Liver (tissue), 9 donors: ENCODE measurements around the gene PITX2. TPM values are rescaled to one million over a fixed set of nuclear protein-coding genes. Genes with fewer than 3 reads are reported as not detected.

Experiments
- DNase-seq: peaks from one replicate; pipeline ENCODE4 v3.0.0-alpha.2; 2017; ENCODE audit warnings: low spot score
- H3K27ac ChIP-seq, 2 donors: one replicate each; pipeline ENCODE4 v1.7.0; 2013; ENCODE audit warnings: inconsistent platforms in 2 of 2, low read length in 2 of 2, control low read depth in 1 of 2, low read depth in 1 of 2, mild to moderate bottlenecking in 1 of 2
- H3K27me3 ChIP-seq, 4 donors: one replicate each; pipeline versions ENCODE4 v1.6.1 to v1.7.0; 2013; ENCODE audit warnings: low read length in 3 of 4, inconsistent platforms in 1 of 4, mild to moderate bottlenecking in 1 of 4, moderate library complexity in 1 of 4; ENCODE audit not compliant: control insufficient read depth in 4 of 4, insufficient read depth in 4 of 4
- H3K36me3 ChIP-seq, 4 donors: one replicate each; pipeline versions ENCODE4 v1.6.1 to v1.7.0; 2013; ENCODE audit warnings: low read length in 3 of 4, mild to moderate bottlenecking in 3 of 4, low read depth in 1 of 4, moderate library complexity in 1 of 4; ENCODE audit not compliant: control insufficient read depth in 4 of 4, insufficient read depth in 3 of 4
- H3K4me1 ChIP-seq, 4 donors: one replicate each; pipeline versions ENCODE4 v1.6.1 to v1.7.0; 2013; ENCODE audit warnings: low read length in 3 of 4, mild to moderate bottlenecking in 3 of 4, moderate library complexity in 1 of 4; ENCODE audit not compliant: control insufficient read depth in 4 of 4, insufficient read depth in 4 of 4
- H3K4me3 ChIP-seq, 3 donors: one replicate each; pipeline versions ENCODE4 v1.6.1 to v1.7.0; 2013; ENCODE audit warnings: low read length in 3 of 3, control low read depth in 1 of 3, low read depth in 1 of 3, mild to moderate bottlenecking in 1 of 3
- H3K9ac ChIP-seq, 2 donors: one replicate each; pipeline ENCODE4 v1.7.0; 2013; ENCODE audit warnings: low read length in 2 of 2, mild to moderate bottlenecking in 2 of 2, moderate library complexity in 2 of 2, control low read depth in 1 of 2, low read depth in 1 of 2
- H3K9me3 ChIP-seq, 4 donors: one replicate each; pipeline versions ENCODE4 v1.6.1 to v1.7.0; 2013; ENCODE audit warnings: low read length in 3 of 4; ENCODE audit not compliant: control insufficient read depth in 4 of 4
- ATF3 ChIP-seq: IDR thresholded peaks from 2 replicates; pipeline ENCODE4 v1.6.1; 2016; ENCODE audit warnings: antibody characterized with exemption
- EGR1 ChIP-seq, 2 donors: IDR thresholded peaks; 2 replicates each; pipeline ENCODE4 v1.6.1; 2016 to 2018; ENCODE audit warnings: antibody characterized with exemption in 2 of 2, low read depth in 2 of 2
- FOXA1 ChIP-seq: IDR thresholded peaks from 2 replicates; pipeline ENCODE4 v1.6.1; 2016; ENCODE audit warnings: antibody characterized with exemption
- FOXA2 ChIP-seq: IDR thresholded peaks from 2 replicates; pipeline ENCODE4 v1.6.1; 2016; ENCODE audit warnings: antibody characterized with exemption
- GABPA ChIP-seq, 2 donors: IDR thresholded peaks in 1 of 2; conservative IDR thresholded peaks in 1 of 2; 2 replicates each; pipeline ENCODE4 v1.6.1; 2016; ENCODE audit warnings: antibody characterized with exemption in 2 of 2, mild to moderate bottlenecking in 1 of 2, moderate library complexity in 1 of 2
- HNF4A ChIP-seq, 2 donors: conservative IDR thresholded peaks; 2 replicates each; pipeline ENCODE4 v1.6.1; 2016; ENCODE audit warnings: antibody characterized with exemption in 2 of 2, mild to moderate bottlenecking in 2 of 2
- HNF4G ChIP-seq: IDR thresholded peaks from 2 replicates; pipeline ENCODE4 v1.6.1; 2016; ENCODE audit warnings: antibody characterized with exemption
- JUND ChIP-seq, 2 donors: IDR thresholded peaks; 2 replicates each; pipeline ENCODE4 v1.6.1; 2016; ENCODE audit warnings: antibody characterized with exemption in 2 of 2
- MAX ChIP-seq: IDR thresholded peaks from 2 replicates; pipeline ENCODE4 v1.6.1; 2016; ENCODE audit warnings: antibody characterized with exemption
- RAD21 ChIP-seq, 2 donors: IDR thresholded peaks; 2 replicates each; pipeline ENCODE4 v1.6.1; 2016; ENCODE audit warnings: antibody characterized with exemption in 2 of 2, mild to moderate bottlenecking in 2 of 2
- RXRA ChIP-seq, 2 donors: IDR thresholded peaks; 2 replicates each; pipeline ENCODE4 v1.6.1; 2017 to 2018; ENCODE audit warnings: antibody characterized with exemption in 2 of 2, mild to moderate bottlenecking in 1 of 2
- SP1 ChIP-seq: IDR thresholded peaks from 2 replicates; pipeline ENCODE4 v1.6.1; 2018; ENCODE audit warnings: antibody characterized with exemption, mild to moderate bottlenecking
- TAF1 ChIP-seq: conservative IDR thresholded peaks from 2 replicates; pipeline ENCODE4 v1.6.1; 2016; ENCODE audit warnings: antibody characterized with exemption, mild to moderate bottlenecking
- WGBS: extraction: QIAGEN DNeasy Blood & Tissue Kit; methylation state at CpG from one replicate; pipeline ENCODE4 v1.1.7; 2013; 5-methylcytosine and 5-hydroxymethylcytosine counted together
- polyA plus RNA-seq, 2 donors: library from polyadenylated mRNA; stranded (reverse) in 1 of 2; unstranded in 1 of 2; fragments of 200-250 nt in 1 of 2; fragments of >200 nt in 1 of 2; fragmentation: Nextera tagmentation in 1 of 2; extraction: Ambion mirVana in 1 of 2; gene quantifications; one replicate each; pipeline versions ENCODE4 v1.2.1 to v1.2.3, GENCODE V29; 2013 to 2015
- total RNA-seq, 2 donors: library from RNA; depleted of rRNA; stranded (reverse); fragments of >200 nt; gene quantifications; one replicate each; pipeline ENCODE4 v1.2.3, GENCODE V29; 2014
- TF ChIP-seq, protein P1 (sequence below): fragments of 150-350 bp; IDR thresholded peaks from 2 replicates; pipeline ENCODE4 v1.5.1; 2017; ENCODE audit warnings: improper control_type of control experiment, low read depth, low read length; ENCODE audit not compliant: missing input control
- TF ChIP-seq, protein P2 (sequence below): IDR thresholded peaks from 2 replicates; pipeline ENCODE4 v1.6.1; 2016; ENCODE audit warnings: antibody characterized with exemption, mild to moderate bottlenecking
- TF ChIP-seq, protein P3 (sequence below): IDR thresholded peaks from 2 replicates; pipeline ENCODE4 v1.6.1; 2016; ENCODE audit warnings: antibody characterized with exemption
- donor health status: healthy.
- donor health status: healthy.
- donor health status: healthy.
- donor health status: healthy.
- donor health status: healthy.

The PITX2 gene
- total and polyA plus RNA-seq, 4 donors, result 0.06 TPM; not detected in 3

- TF ChIP-seq GABPA (IDR thresholded peaks at IDR 0.05 in 1 of 2, conservative IDR thresholded peaks at IDR 0.05 in 1 of 2), result no peak
- no peak for TF ChIP-seq RXRA (IDR thresholded peaks at IDR 0.05)
- TF ChIP-seq, protein P1, sequence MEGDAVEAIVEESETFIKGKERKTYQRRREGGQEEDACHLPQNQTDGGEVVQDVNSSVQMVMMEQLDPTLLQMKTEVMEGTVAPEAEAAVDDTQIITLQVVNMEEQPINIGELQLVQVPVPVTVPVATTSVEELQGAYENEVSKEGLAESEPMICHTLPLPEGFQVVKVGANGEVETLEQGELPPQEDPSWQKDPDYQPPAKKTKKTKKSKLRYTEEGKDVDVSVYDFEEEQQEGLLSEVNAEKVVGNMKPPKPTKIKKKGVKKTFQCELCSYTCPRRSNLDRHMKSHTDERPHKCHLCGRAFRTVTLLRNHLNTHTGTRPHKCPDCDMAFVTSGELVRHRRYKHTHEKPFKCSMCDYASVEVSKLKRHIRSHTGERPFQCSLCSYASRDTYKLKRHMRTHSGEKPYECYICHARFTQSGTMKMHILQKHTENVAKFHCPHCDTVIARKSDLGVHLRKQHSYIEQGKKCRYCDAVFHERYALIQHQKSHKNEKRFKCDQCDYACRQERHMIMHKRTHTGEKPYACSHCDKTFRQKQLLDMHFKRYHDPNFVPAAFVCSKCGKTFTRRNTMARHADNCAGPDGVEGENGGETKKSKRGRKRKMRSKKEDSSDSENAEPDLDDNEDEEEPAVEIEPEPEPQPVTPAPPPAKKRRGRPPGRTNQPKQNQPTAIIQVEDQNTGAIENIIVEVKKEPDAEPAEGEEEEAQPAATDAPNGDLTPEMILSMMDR, result no peak
- TF ChIP-seq EGR1 (IDR thresholded peaks at IDR 0.05; ENCODE audit: low read depth in 2 of 2), result no peak
- TF ChIP-seq HNF4G, result no peak
- no peak for TF ChIP-seq SP1
- TF ChIP-seq, protein P2, sequence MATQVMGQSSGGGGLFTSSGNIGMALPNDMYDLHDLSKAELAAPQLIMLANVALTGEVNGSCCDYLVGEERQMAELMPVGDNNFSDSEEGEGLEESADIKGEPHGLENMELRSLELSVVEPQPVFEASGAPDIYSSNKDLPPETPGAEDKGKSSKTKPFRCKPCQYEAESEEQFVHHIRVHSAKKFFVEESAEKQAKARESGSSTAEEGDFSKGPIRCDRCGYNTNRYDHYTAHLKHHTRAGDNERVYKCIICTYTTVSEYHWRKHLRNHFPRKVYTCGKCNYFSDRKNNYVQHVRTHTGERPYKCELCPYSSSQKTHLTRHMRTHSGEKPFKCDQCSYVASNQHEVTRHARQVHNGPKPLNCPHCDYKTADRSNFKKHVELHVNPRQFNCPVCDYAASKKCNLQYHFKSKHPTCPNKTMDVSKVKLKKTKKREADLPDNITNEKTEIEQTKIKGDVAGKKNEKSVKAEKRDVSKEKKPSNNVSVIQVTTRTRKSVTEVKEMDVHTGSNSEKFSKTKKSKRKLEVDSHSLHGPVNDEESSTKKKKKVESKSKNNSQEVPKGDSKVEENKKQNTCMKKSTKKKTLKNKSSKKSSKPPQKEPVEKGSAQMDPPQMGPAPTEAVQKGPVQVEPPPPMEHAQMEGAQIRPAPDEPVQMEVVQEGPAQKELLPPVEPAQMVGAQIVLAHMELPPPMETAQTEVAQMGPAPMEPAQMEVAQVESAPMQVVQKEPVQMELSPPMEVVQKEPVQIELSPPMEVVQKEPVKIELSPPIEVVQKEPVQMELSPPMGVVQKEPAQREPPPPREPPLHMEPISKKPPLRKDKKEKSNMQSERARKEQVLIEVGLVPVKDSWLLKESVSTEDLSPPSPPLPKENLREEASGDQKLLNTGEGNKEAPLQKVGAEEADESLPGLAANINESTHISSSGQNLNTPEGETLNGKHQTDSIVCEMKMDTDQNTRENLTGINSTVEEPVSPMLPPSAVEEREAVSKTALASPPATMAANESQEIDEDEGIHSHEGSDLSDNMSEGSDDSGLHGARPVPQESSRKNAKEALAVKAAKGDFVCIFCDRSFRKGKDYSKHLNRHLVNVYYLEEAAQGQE, result no peak
- TF ChIP-seq TAF1, result no peak
- no peak for TF ChIP-seq JUND (IDR thresholded peaks at IDR 0.05)
- no peak for TF ChIP-seq RAD21 (IDR thresholded peaks at IDR 0.05)
- TF ChIP-seq HNF4A (conservative IDR thresholded peaks at IDR 0.05), result no peak
- TF ChIP-seq FOXA2, result no peak
- TF ChIP-seq, protein P3, sequence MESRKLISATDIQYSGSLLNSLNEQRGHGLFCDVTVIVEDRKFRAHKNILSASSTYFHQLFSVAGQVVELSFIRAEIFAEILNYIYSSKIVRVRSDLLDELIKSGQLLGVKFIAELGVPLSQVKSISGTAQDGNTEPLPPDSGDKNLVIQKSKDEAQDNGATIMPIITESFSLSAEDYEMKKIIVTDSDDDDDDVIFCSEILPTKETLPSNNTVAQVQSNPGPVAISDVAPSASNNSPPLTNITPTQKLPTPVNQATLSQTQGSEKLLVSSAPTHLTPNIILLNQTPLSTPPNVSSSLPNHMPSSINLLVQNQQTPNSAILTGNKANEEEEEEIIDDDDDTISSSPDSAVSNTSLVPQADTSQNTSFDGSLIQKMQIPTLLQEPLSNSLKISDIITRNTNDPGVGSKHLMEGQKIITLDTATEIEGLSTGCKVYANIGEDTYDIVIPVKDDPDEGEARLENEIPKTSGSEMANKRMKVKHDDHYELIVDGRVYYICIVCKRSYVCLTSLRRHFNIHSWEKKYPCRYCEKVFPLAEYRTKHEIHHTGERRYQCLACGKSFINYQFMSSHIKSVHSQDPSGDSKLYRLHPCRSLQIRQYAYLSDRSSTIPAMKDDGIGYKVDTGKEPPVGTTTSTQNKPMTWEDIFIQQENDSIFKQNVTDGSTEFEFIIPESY, result no peak
- no peak for TF ChIP-seq FOXA1
- no peak for TF ChIP-seq ATF3
- no peak for TF ChIP-seq MAX
Observed at GRCh38 chr4:110597582-110597981, 25.3 kb downstream of the PITX2 start.

DNA sequence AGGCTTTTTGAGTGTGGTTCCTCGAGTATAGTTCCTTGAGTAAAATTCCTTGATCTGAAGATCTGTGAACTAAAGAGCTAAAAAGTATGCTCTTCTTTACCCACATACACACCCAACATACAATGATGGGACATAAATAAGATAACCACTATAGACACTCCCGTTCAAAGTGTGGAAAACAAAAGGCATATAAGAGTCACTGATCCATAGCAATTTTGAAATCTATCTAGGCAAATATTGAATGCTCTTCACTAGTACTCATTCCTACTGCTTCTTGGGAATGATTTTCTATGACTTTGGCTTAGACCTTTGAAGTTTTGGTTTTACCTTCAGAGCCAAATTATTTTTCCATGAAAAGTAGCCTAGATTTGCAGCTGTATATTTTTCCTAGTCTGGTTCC is 26.4 kb downstream of the PITX2 start:
- no peak overlapping the region for H3K27ac ChIP-seq
- peaks cover 3 to 11% (median 7%) of the 10 kb centered on the region in 4 donors for H3K9me3 ChIP-seq
- DNase-seq, result no peak
- H3K27me3 ChIP-seq, result peaks cover 0 to 7% (median 2%) of the 10 kb centered on the region in 4 donors
- 91% methylated on average over 2 of the region's 2 CpGs for WGBS
- no peak overlapping the region for H3K9ac ChIP-seq
- no peak overlapping the region for H3K4me3 ChIP-seq
- H3K4me1 ChIP-seq, result no peaks in the 10 kb centered on the region
- no peak for TF ChIP-seq RAD21 (IDR thresholded peaks at IDR 0.05)
- no peaks in the 10 kb centered on the region for H3K36me3 ChIP-seq

More at GRCh38 chr4:110597582-110597981, 25.3 kb downstream of the PITX2 start:
- H3K4me1 ChIP-seq, result no peaks in the 10 kb centered on the region
- H3K27ac ChIP-seq, result no peak overlapping the region
- DNase-seq, result no peak
- H3K9me3 ChIP-seq, result peaks cover 3 to 11% (median 7%) of the 10 kb centered on the region in 4 donors
- peaks cover 0 to 6% (median 2%) of the 10 kb centered on the region in 4 donors for H3K27me3 ChIP-seq
- no peaks in the 10 kb centered on the region for H3K36me3 ChIP-seq
- H3K4me3 ChIP-seq, result no peak overlapping the region
- H3K9ac ChIP-seq, result no peak overlapping the region
